Stimulated activated memory B cell treated with anti-CD40 and anti-IgM and Interleukin-4, amounts not matched to agents 10 μg/mL and 1 μg/mL and 100 μg/mL, for 72 hours (primary cell): Measurements from ENCODE around the gene SNX18.
"Not testable (repeated sequence)": the region's sequence is repeated elsewhere in the genome, so short reads cannot be mapped to it uniquely, and the experiment has no call there.

Experiments used
- ATAC-seq: fragments of 150-1000 bp; cut with Tn5 transposase; 2 replicates; pipeline ENCODE4 v1.10.0; 2021
- H3K27ac Mint-ChIP-seq: one replicate; pipeline ENCODE4 v1.8.0; 2022; ENCODE audit warnings: mild to moderate bottlenecking, mixed read lengths
- H3K27me3 Mint-ChIP-seq: one replicate; pipeline ENCODE4 v1.8.0; 2022; ENCODE audit warnings: mixed read lengths
- H3K36me3 Mint-ChIP-seq: one replicate; pipeline ENCODE4 v1.8.0; 2022; ENCODE audit warnings: mixed read lengths
- H3K4me1 Mint-ChIP-seq: one replicate; pipeline ENCODE4 v1.8.0; 2022; ENCODE audit warnings: mixed read lengths
- H3K4me3 Mint-ChIP-seq: one replicate; pipeline ENCODE4 v1.8.0; 2022; ENCODE audit warnings: mild to moderate bottlenecking, moderate library complexity, mixed read lengths
- H3K9me3 Mint-ChIP-seq: one replicate; pipeline ENCODE4 v1.8.0; 2022; ENCODE audit warnings: mixed read lengths

The SNX18 gene

GRCh38 chr5:54526604-54527288 is 9.2 kb downstream of the SNX18 start:
- H3K4me1 Mint-ChIP-seq: peaks cover 22% of the 10 kb centered on the region
- H3K36me3 Mint-ChIP-seq: peaks cover 22% of the 10 kb centered on the region
- ATAC-seq: no peak
- H3K9me3 Mint-ChIP-seq: no peaks in the 10 kb centered on the region
- H3K27me3 Mint-ChIP-seq: no peaks in the 10 kb centered on the region
- no peak overlapping the region for H3K27ac Mint-ChIP-seq
- H3K4me3 Mint-ChIP-seq: no peak overlapping the region

DNA sequence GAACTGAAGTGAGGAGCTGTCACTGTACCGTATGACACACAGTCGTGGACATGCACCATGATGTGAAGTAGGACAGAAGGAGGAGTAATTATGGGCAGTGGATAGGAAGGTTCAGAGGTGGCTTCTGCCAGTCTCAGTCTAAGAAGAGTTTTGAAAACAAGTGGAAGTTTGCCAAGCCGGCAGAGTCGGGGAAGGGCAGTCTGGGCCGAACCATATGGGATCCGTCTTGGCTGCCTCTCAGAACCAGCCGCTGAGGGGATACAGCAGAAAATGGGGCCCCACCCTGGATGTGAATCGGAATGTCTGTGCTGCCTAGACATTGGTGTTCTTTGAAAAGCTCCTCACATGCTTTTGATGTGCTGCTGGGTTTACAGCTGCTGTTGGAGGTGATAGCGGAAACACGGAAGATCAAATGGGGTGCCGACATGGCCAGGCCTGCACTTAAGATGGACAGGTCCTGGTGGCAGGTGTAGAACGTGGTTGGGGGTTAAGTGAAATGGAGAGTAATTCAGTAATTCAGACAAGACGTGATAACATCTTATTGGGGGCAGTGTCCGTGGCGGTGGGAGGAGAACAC is 11.2 kb downstream of the SNX18 start:
- Mint-ChIP-seq H3K9me3 (no peaks in the 10 kb centered on the region), H3K27me3 (no peaks in the 10 kb centered on the region), H3K36me3 (peaks cover 16% of the 10 kb centered on the region), H3K27ac (no peak overlapping the region), H3K4me1 (peaks cover 33% of the 10 kb centered on the region), H3K4me3 (no peak overlapping the region)
- no peak for ATAC-seq

- no peaks in the 10 kb centered on the region for H3K27me3 Mint-ChIP-seq
- no peak overlapping the region for H3K4me3 Mint-ChIP-seq
- no peak overlapping the region for H3K27ac Mint-ChIP-seq
- ATAC-seq: no peak
- H3K36me3 Mint-ChIP-seq: peaks cover 10% of the 10 kb centered on the region
- H3K4me1 Mint-ChIP-seq: peaks cover 42% of the 10 kb centered on the region
- H3K9me3 Mint-ChIP-seq: no peaks in the 10 kb centered on the region
Measured at GRCh38 chr5:54529565-54529964, 12.0 kb downstream of the SNX18 start.

GRCh38 chr5:54531546-54531945 is 14.0 kb downstream of the SNX18 start:
- no peak overlapping the region for H3K4me3 Mint-ChIP-seq

DNA sequence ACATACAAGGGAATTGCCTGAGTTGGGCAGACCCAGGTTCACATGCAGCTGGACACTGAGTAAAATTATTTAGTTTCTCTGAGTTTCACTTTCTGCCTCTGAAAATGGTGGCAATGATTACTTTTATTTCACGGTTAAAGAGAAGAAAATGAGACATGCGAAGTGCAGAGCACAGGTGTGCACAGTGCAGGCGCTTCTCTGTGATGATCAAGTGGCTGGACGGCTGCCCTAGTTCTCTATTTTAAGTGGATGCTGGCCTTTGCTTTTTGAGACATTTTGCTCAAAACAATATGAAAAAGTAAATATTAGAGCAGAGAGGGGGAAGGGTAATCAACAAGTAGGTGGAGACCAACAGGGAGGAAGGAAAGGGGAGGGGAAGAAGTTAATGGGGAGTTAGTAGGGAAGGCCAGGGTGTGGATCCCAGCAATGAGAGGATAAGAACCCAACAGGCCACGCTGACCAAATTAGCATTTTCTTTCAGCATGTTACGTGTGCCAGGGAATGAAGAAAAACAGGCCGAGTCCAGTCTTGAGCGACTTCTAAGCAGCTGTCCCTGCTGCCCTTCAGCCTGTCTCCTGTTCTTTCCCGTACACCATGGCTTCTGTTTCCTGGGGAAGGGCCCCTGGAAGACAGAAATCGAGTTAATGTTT is 16.1 kb downstream of the SNX18 start:
- no peaks in the 10 kb centered on the region for H3K9me3 Mint-ChIP-seq
- H3K27ac Mint-ChIP-seq: peak overlapping the region; percentile 25
- peaks cover 33% of the 10 kb centered on the region for H3K36me3 Mint-ChIP-seq
- no peak overlapping the region for H3K4me3 Mint-ChIP-seq
- peaks cover 69% of the 10 kb centered on the region for H3K4me1 Mint-ChIP-seq
- no peaks in the 10 kb centered on the region for H3K27me3 Mint-ChIP-seq
- ATAC-seq: no peak

More at GRCh38 chr5:54531546-54531945, 14.0 kb downstream of the SNX18 start:
- Mint-ChIP-seq H3K27ac (no peak overlapping the region), H3K36me3 (peaks cover 26% of the 10 kb centered on the region), H3K9me3 (no peaks in the 10 kb centered on the region), H3K27me3 (no peaks in the 10 kb centered on the region), H3K4me1 (peaks cover 53% of the 10 kb centered on the region)
- ATAC-seq: no peak

DNA sequence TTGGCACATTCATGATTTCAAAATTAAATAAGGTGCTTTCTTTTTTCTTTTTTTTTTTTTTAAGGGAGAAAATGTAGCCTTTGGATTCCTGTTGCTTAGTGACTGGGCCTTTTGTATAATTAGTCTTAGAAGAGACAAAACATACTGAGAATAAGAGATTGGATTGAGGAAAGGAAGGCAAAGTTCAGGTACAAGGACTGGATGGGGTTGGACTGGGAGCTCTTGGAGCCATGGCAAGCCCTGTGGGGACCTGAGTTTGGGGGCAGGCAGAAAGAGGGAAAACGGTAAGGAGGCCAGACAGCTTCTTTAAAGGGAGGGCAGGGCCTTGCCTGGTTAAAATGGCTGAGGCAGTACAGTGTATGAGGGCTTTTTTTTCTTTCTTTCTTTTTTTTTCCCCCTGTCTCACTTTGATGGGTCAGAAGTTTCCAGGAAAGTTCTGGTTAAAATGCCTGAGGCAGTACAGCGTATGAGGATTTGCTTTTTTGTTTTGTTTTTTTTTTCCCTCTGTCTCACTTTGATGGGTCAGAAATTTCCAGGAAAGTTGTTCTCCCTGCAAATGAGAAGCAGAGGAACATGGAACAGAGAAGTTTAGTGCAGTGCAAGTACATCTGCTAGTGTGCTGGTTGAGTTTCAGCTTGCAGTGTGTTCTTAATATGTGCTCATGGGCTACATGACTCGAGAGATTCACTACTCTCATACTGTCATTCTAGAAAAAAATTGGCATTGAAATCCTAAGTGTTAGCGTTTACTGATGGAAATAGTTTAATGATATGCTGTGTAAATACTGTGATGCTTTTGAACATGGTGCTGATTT is 16.8 kb downstream of the SNX18 start:
- ATAC-seq: no peak
- Mint-ChIP-seq H3K4me3 (no peak overlapping the region), H3K27ac (peak overlapping the region; percentile 25), H3K9me3 (no peaks in the 10 kb centered on the region), H3K27me3 (no peaks in the 10 kb centered on the region), H3K36me3 (peaks cover 37% of the 10 kb centered on the region), H3K4me1 (peaks cover 73% of the 10 kb centered on the region)

- Mint-ChIP-seq H3K4me1 (peaks cover 73% of the 10 kb centered on the region), H3K27ac (peak overlapping the region; percentile 21), H3K9me3 (no peaks in the 10 kb centered on the region), H3K36me3 (peaks cover 46% of the 10 kb centered on the region), H3K27me3 (no peaks in the 10 kb centered on the region), H3K4me3 (no peak overlapping the region)
- no peak for ATAC-seq
Measured at GRCh38 chr5:54535149-54535844, 17.7 kb downstream of the SNX18 start.

DNA sequence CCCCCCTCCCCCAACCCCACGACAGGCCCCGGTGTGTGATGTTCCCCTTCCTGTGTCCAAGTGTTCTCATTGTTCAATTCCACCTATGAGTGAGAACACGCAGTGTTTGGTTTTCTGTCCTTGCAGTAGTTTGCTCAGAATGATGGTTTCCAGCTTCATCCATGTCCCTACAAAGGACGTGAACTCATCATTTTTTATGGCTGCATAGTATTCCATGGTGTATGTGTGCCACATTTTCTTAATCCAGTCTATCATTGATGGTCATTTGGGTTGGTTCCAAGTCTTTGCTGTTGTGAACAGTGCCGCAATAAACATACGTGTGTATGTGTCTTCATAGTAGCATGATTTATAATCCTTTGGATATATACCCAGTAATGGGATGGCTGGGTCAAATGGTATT is 18.8 kb downstream of the SNX18 start:
- H3K36me3 Mint-ChIP-seq: peaks cover 40% of the 10 kb centered on the region
- H3K4me3 Mint-ChIP-seq, H3K27me3 Mint-ChIP-seq, H3K9me3 Mint-ChIP-seq, ATAC-seq: not testable (repeated sequence)
- peaks cover 72% of the 10 kb centered on the region for H3K4me1 Mint-ChIP-seq
- H3K27ac Mint-ChIP-seq: peak overlapping the region; percentile 44

GRCh38 chr5:54536861-54537260 is 19.3 kb downstream of the SNX18 start:
- Mint-ChIP-seq H3K36me3 (peaks cover 36% of the 10 kb centered on the region), H3K4me1 (peaks cover 71% of the 10 kb centered on the region), H3K27ac (peak overlapping the region; percentile 44)
- not testable (repeated sequence) for H3K9me3 Mint-ChIP-seq, H3K4me3 Mint-ChIP-seq, H3K27me3 Mint-ChIP-seq, ATAC-seq

- H3K27me3 Mint-ChIP-seq: no peaks in the 10 kb centered on the region
- ATAC-seq: no peak
Measured at GRCh38 chr5:54537725-54538124, 20.2 kb downstream of the SNX18 start.

GRCh38 chr5:54538156-54538555 is 20.6 kb downstream of the SNX18 start:
- no peak for ATAC-seq
- Mint-ChIP-seq H3K9me3 (no peaks in the 10 kb centered on the region), H3K4me3 (no peak overlapping the region), H3K4me1 (peaks cover 69% of the 10 kb centered on the region), H3K27me3 (no peaks in the 10 kb centered on the region), H3K27ac (no peak overlapping the region), H3K36me3 (peaks cover 41% of the 10 kb centered on the region)

More at GRCh38 chr5:54537725-54538124, 20.2 kb downstream of the SNX18 start:
- Mint-ChIP-seq H3K27ac (no peak overlapping the region), H3K4me1 (peaks cover 70% of the 10 kb centered on the region), H3K9me3 (no peaks in the 10 kb centered on the region), H3K36me3 (peaks cover 36% of the 10 kb centered on the region), H3K4me3 (no peak overlapping the region)

- H3K27me3 Mint-ChIP-seq: no peaks in the 10 kb centered on the region
- no peaks in the 10 kb centered on the region for H3K9me3 Mint-ChIP-seq
- peaks cover 45% of the 10 kb centered on the region for H3K36me3 Mint-ChIP-seq
- H3K4me3 Mint-ChIP-seq: no peak overlapping the region
- no peak overlapping the region for H3K27ac Mint-ChIP-seq
- ATAC-seq: no peak
- H3K4me1 Mint-ChIP-seq: peaks cover 61% of the 10 kb centered on the region
Measured at GRCh38 chr5:54539001-54539400, 21.4 kb downstream of the SNX18 start.

GRCh38 chr5:54540286-54540685 is 22.7 kb downstream of the SNX18 start:
- no peak for ATAC-seq
- Mint-ChIP-seq H3K27me3 (no peaks in the 10 kb centered on the region), H3K4me1 (peaks cover 52% of the 10 kb centered on the region), H3K4me3 (no peak overlapping the region), H3K9me3 (no peaks in the 10 kb centered on the region), H3K36me3 (peaks cover 44% of the 10 kb centered on the region), H3K27ac (no peak overlapping the region)

DNA sequence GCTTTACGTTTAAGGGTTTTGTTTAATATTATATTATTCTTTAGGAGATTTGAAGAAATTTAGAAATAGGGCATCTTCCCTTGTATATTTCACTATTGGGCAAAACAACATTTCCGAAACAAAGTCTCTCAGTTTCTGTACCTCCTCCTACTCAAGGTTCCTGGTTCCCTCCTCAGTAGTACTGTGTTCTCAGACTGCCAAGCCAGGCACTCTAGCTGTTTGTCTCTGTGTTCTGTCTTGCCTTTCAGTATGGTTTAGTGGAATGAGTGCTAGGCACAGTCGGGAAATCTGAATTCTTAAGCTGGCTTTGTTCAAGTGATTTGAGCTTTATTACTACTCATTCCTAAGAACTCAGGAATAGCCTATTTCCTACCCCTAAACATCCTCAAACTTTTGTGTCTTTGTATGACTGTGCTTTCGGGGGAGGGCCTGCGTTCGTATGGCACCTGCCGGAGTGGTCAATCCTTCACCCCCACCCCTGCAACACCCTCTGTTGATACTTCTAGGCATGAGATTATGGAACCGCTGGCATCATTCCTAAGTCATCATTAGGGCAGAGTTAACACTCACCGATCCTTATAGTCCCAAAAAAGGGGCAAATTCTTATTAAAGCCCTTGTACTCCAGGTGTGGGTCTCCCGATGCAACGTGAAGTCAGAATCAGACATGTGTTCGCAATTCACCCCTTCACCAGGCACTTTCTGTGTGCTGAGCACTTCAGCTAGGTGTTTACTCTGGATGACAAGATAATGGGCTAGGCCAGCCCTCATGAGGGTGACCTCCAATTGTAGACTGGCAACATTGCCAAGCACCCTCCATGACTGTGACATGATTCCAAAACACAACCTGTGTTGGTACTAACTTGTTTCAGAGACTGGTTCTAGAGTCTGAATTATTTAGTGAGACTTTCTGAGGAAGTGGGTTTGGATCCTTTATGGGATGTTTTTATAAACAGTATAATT is 24.5 kb downstream of the SNX18 start:
- H3K36me3 Mint-ChIP-seq: peaks cover 26% of the 10 kb centered on the region
- H3K9me3 Mint-ChIP-seq: no peaks in the 10 kb centered on the region
- H3K4me1 Mint-ChIP-seq: peaks cover 38% of the 10 kb centered on the region
- H3K27ac Mint-ChIP-seq: no peak overlapping the region
- ATAC-seq: no peak
- no peak overlapping the region for H3K4me3 Mint-ChIP-seq
- H3K27me3 Mint-ChIP-seq: no peaks in the 10 kb centered on the region
